Measurements from ENCODE around the gene KMT2C. TPM values are rescaled to one million over a fixed set of nuclear protein-coding genes. Genes with fewer than 3 reads are reported as not detected.
"Not testable (repeated sequence)": the region's sequence is repeated elsewhere in the genome, so short reads cannot be mapped to it uniquely, and the experiment has no call there.

KMT2C gene
- total and polyA plus RNA-seq, 8 donors: 10.1 to 64.1 (median 53.3) TPM

GRCh38 chr7:152363798-152364197 is 72.0 kb downstream of the KMT2C start:
- Histone ChIP-seq H3K27ac (no peak overlapping the region), H3K9me3 (no peaks in the 10 kb centered on the region), H3K4me1 (peaks cover 16 to 21% (median 17%) of the 10 kb centered on the region in 3 donors), H3K36me3 (no peaks in the 10 kb centered on the region), H3K27me3 (no peaks in the 10 kb centered on the region), H3K4me3 (no peak overlapping the region)
- no peak for TF ChIP-seq CTCF (IDR thresholded peaks at IDR 0.05)
- FAIRE-seq (no peak), ATAC-seq (no peak), DNase-seq (no peak)
- 55 to 63% methylated on average over 1 of the region's 1 CpG for WGBS, 2 donors
- intact Hi-C loops (cut with DNase I): loop anchor here in 1 of 3 donors (10.0 kb wide), 1 partner anchor 51 kb away; no protein-coding TSS in a partner anchor

GRCh38 chr7:152362128-152362926 is 73.5 kb downstream of the KMT2C start:
- WGBS, 2 donors: 55 to 56% methylated on average over 6 of the region's 6 CpGs
- H3K4me3 ChIP-seq: no peak overlapping the region
- H3K27ac ChIP-seq: no peak overlapping the region
- H3K27me3 ChIP-seq: no peaks in the 10 kb centered on the region
- ATAC-seq (no peak), FAIRE-seq (no peak), DNase-seq (no peak)
- H3K4me1 ChIP-seq: peaks cover 17 to 26% (median 21%) of the 10 kb centered on the region in 3 donors
- no peak for TF ChIP-seq CTCF (IDR thresholded peaks at IDR 0.05)
- no peaks in the 10 kb centered on the region for H3K9me3 ChIP-seq
- intact Hi-C loops (cut with DNase I): loop anchor here in 1 of 3 donors (10.0 kb wide), 1 partner anchor 52 kb away; no protein-coding TSS in a partner anchor
- no peaks in the 10 kb centered on the region for H3K36me3 ChIP-seq

- Histone ChIP-seq H3K27ac (no peak overlapping the region), H3K4me3 (no peak overlapping the region), H3K9me3 (no peaks in the 10 kb centered on the region), H3K4me1 (peaks cover 0 to 10% (median 2%) of the 10 kb centered on the region in 3 donors), H3K36me3 (no peaks in the 10 kb centered on the region), H3K27me3 (no peaks in the 10 kb centered on the region)
- no peak for TF ChIP-seq CTCF (IDR thresholded peaks at IDR 0.05)
- ATAC-seq: no peak
- DNase-seq: no peak
- intact Hi-C loops (cut with DNase I): no loop called here
- WGBS, 2 donors: 67 to 74% methylated on average over 2 of the region's 2 CpGs
- no peak for FAIRE-seq
Observed at GRCh38 chr7:152355474-152356057, 80.2 kb downstream of the KMT2C start.

GRCh38 chr7:152354061-152354460 is 81.7 kb downstream of the KMT2C start:
- intact Hi-C loops (cut with DNase I): no loop called here
- Histone ChIP-seq H3K36me3 (peaks cover 0 to 4% (median 0%) of the 10 kb centered on the region in 3 donors), H3K9me3 (no peaks in the 10 kb centered on the region), H3K27me3 (no peaks in the 10 kb centered on the region), H3K4me3 (no peak overlapping the region), H3K4me1 (peaks cover 0 to 10% (median 2%) of the 10 kb centered on the region in 3 donors), H3K27ac (no peak overlapping the region)
- FAIRE-seq (no peak), DNase-seq (no peak), ATAC-seq (peak in 1 of 4 donors; percentile 38)
- no peak for TF ChIP-seq CTCF (IDR thresholded peaks at IDR 0.05)
- WGBS, 2 donors: 30 to 36% methylated on average over 1 of the region's 1 CpG

GRCh38 chr7:152353281-152353680 is 82.5 kb downstream of the KMT2C start:
- H3K4me1 ChIP-seq; H3K27me3 ChIP-seq; H3K9me3 ChIP-seq; H3K27ac ChIP-seq; H3K36me3 ChIP-seq; FAIRE-seq; H3K4me3 ChIP-seq; ATAC-seq; intact Hi-C loops (cut with DNase I); DNase-seq: not testable (repeated sequence)
- WGBS, 2 donors: 97 to 98% methylated on average over 5 of the region's 5 CpGs

GRCh38 chr7:152351747-152352146 is 84.1 kb downstream of the KMT2C start:
- H3K27ac ChIP-seq; intact Hi-C loops (cut with DNase I); ATAC-seq; H3K4me3 ChIP-seq; DNase-seq; H3K27me3 ChIP-seq; H3K36me3 ChIP-seq; H3K4me1 ChIP-seq; FAIRE-seq; H3K9me3 ChIP-seq: not testable (repeated sequence)
- WGBS, 2 donors: 82 to 88% methylated on average over 5 of the region's 5 CpGs

Measured in pancreas (tissue), 10 donors.